ENCODE measurements around the gene FCHSD2. TPM values are rescaled to one million over a fixed set of nuclear protein-coding genes. Genes with fewer than 3 reads are reported as not detected.

FCHSD2 gene
- total and polyA plus RNA-seq, 2 donors (not counting 1 experiment from before 2014, with no cell fraction given) = 19.5 to 40.6 TPM

- Histone ChIP-seq H3K4me2 (ENCODE audit: extremely low read depth, insufficient read depth, low read length) (no peak overlapping the region), H3K9ac (ENCODE audit: insufficient read depth, low read length) (no peak overlapping the region), H4K20me1 (ENCODE audit: control insufficient read depth, extremely low read depth, insufficient read depth, low read length) (no peaks in the 10 kb centered on the region), H3K36me3 (ENCODE audit: control insufficient read depth, insufficient read depth, low read length) (no peaks in the 10 kb centered on the region), H3K79me2 (ENCODE audit: control insufficient read depth, insufficient read depth, low read length) (no peaks in the 10 kb centered on the region), H2AFZ (ENCODE audit: low read length) (no peak overlapping the region), H3K27ac (ENCODE audit: insufficient read depth, low read length) (no peak overlapping the region), H3K4me1 (ENCODE audit: control insufficient read depth, extremely low read depth, insufficient read depth, low read length) (no peaks in the 10 kb centered on the region), H3K4me3 (replicated peaks in 1 of 4; ENCODE audit: control extremely low read depth in 1 of 4, insufficient read depth in 1 of 4, low read depth in 3 of 4, low read length in 4 of 4) (no peak overlapping the region), H3K9me3 (ENCODE audit: control insufficient read depth, insufficient read depth, low read depth, low read length) (no peaks in the 10 kb centered on the region), H3K27me3 (ENCODE audit: control insufficient read depth, insufficient read depth, low read length) (no peaks in the 10 kb centered on the region)
- TF ChIP-seq CTCF (conservative IDR thresholded peaks at IDR 0.05 in 1 of 2, IDR thresholded peaks at IDR 0.05 in 1 of 2; ENCODE audit: low read depth in 1 of 2, low read length in 2 of 2) (no peak), EZH2 (IDR thresholded peaks at IDR 0.05; ENCODE audit: low read length, missing control alignments) (no peak)
- no peak for DNase-seq (ENCODE audit: low read depth in 2 of 2)
These were observed 94.2 kb downstream of the FCHSD2 start for GRCh38 chr11:73047773-73048371.

- H2AFZ ChIP-seq (ENCODE audit: low read length) = no peak overlapping the region
- H3K9me3 ChIP-seq (ENCODE audit: control insufficient read depth, insufficient read depth, low read depth, low read length) = no peaks in the 10 kb centered on the region
- no peak overlapping the region for H3K4me2 ChIP-seq (ENCODE audit: extremely low read depth, insufficient read depth, low read length)
- H3K9ac ChIP-seq (ENCODE audit: insufficient read depth, low read length) = no peak overlapping the region
- DNase-seq (ENCODE audit: low read depth in 2 of 2) = no peak
- no peaks in the 10 kb centered on the region for H3K27me3 ChIP-seq (ENCODE audit: control insufficient read depth, insufficient read depth, low read length)
- H3K79me2 ChIP-seq (ENCODE audit: control insufficient read depth, insufficient read depth, low read length) = no peaks in the 10 kb centered on the region
- H4K20me1 ChIP-seq (ENCODE audit: control insufficient read depth, extremely low read depth, insufficient read depth, low read length) = no peaks in the 10 kb centered on the region
- H3K4me1 ChIP-seq (ENCODE audit: control insufficient read depth, extremely low read depth, insufficient read depth, low read length) = no peaks in the 10 kb centered on the region
- no peak overlapping the region for H3K4me3 ChIP-seq (replicated peaks in 1 of 4; ENCODE audit: control extremely low read depth in 1 of 4, insufficient read depth in 1 of 4, low read depth in 3 of 4, low read length in 4 of 4)
- no peaks in the 10 kb centered on the region for H3K36me3 ChIP-seq (ENCODE audit: control insufficient read depth, insufficient read depth, low read length)
- H3K27ac ChIP-seq (ENCODE audit: insufficient read depth, low read length) = no peak overlapping the region
- TF ChIP-seq CTCF (conservative IDR thresholded peaks at IDR 0.05 in 1 of 2, IDR thresholded peaks at IDR 0.05 in 1 of 2; ENCODE audit: low read depth in 1 of 2, low read length in 2 of 2) (no peak), EZH2 (IDR thresholded peaks at IDR 0.05; ENCODE audit: low read length, missing control alignments) (no peak)
These were observed 102.1 kb downstream of the FCHSD2 start for GRCh38 chr11:73040046-73040445.

DNA sequence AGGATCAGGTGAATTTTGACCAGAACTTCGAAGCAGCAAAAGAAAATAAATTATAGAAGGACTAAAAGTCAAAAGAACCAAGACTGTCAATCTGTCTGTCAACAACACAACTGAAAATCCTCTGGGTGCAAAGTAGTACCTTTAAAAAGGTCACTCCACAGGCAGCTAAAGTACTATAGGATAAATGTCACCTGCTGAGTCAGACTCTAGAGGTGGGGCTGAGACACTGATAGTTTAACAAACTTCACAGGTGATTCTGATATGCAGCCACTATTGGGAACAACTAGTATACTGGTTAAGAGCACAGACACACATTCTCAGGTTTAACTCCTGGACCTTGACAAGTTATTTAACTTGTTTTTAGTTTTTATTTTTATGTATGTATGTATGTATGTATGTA is 107.3 kb downstream of the FCHSD2 start:
- Histone ChIP-seq H3K4me1 (ENCODE audit: control insufficient read depth, extremely low read depth, insufficient read depth, low read length) (no peaks in the 10 kb centered on the region), H4K20me1 (ENCODE audit: control insufficient read depth, extremely low read depth, insufficient read depth, low read length) (no peaks in the 10 kb centered on the region), H3K9me3 (ENCODE audit: control insufficient read depth, insufficient read depth, low read depth, low read length) (no peaks in the 10 kb centered on the region), H3K4me2 (ENCODE audit: extremely low read depth, insufficient read depth, low read length) (no peak overlapping the region), H3K36me3 (ENCODE audit: control insufficient read depth, insufficient read depth, low read length) (no peaks in the 10 kb centered on the region), H3K4me3 (replicated peaks in 1 of 4; ENCODE audit: control extremely low read depth in 1 of 4, insufficient read depth in 1 of 4, low read depth in 3 of 4, low read length in 4 of 4) (no peak overlapping the region), H3K27ac (ENCODE audit: insufficient read depth, low read length) (no peak overlapping the region), H3K27me3 (ENCODE audit: control insufficient read depth, insufficient read depth, low read length) (no peaks in the 10 kb centered on the region), H3K9ac (ENCODE audit: insufficient read depth, low read length) (no peak overlapping the region), H2AFZ (ENCODE audit: low read length) (no peak overlapping the region), H3K79me2 (ENCODE audit: control insufficient read depth, insufficient read depth, low read length) (no peaks in the 10 kb centered on the region)
- no peak for TF ChIP-seq CTCF (conservative IDR thresholded peaks at IDR 0.05 in 1 of 2, IDR thresholded peaks at IDR 0.05 in 1 of 2; ENCODE audit: low read depth in 1 of 2, low read length in 2 of 2)
- TF ChIP-seq EZH2 (IDR thresholded peaks at IDR 0.05; ENCODE audit: low read length, missing control alignments) = no peak
- DNase-seq (ENCODE audit: low read depth in 2 of 2) = no peak
